RWPE2 (cell line): ENCODE results near the gene TACR2.

Experiments
- ATAC-seq: fragments of 200-7000 bp; cut with Tn5 transposase; 3 replicates; pipeline ENCODE4 v1.9.1; 2021; ENCODE audit warnings: low read depth
- DNase-seq: peaks from one replicate; pipeline ENCODE4 v3.0.0-alpha.2; 2020; ENCODE audit warnings: low spot score
- H3K27ac ChIP-seq: fragments of 450-650 bp; 2 replicates; pipeline ENCODE4 v1.5.1; 2017; ENCODE audit warnings: mild to moderate bottlenecking; ENCODE audit not compliant: poor library complexity, severe bottlenecking
- H3K27me3 ChIP-seq: fragments of 250-450 bp; sonication (Bioruptor Pico); 2 replicates; pipeline ENCODE4 v1.5.1; 2021; ENCODE audit warnings: mild to moderate bottlenecking, moderate library complexity; ENCODE audit not compliant: insufficient read depth, poor library complexity, severe bottlenecking
- H3K36me3 ChIP-seq: fragments of 250-450 bp; sonication (Bioruptor Pico); 2 replicates; pipeline ENCODE4 v1.5.1; 2020; ENCODE audit warnings: low read depth, mild to moderate bottlenecking, moderate library complexity
- H3K4me1 ChIP-seq: fragments of 250-450 bp; sonication (Bioruptor Pico); 2 replicates; pipeline ENCODE4 v1.5.1; 2021; ENCODE audit warnings: mild to moderate bottlenecking, moderate library complexity; ENCODE audit not compliant: insufficient read depth, poor library complexity, severe bottlenecking
- H3K4me3 ChIP-seq: fragments of 250-450 bp; sonication (Bioruptor Pico); 2 replicates; pipeline ENCODE4 v1.5.1; 2021; ENCODE audit warnings: mild to moderate bottlenecking, moderate library complexity; ENCODE audit not compliant: severe bottlenecking
- H3K9me3 ChIP-seq: fragments of 250-450 bp; sonication (Bioruptor Pico); 2 replicates; pipeline ENCODE4 v1.5.1; 2021; ENCODE audit warnings: mild to moderate bottlenecking, moderate library complexity; ENCODE audit not compliant: severe bottlenecking
- TF ChIP-seq, protein P1 (sequence below): fragments of 450-650 bp; IDR thresholded peaks from one replicate; pipeline ENCODE4 v1.5.1; 2017; ENCODE audit warnings: mild to moderate bottlenecking, moderate library complexity; ENCODE audit not compliant: poor library complexity, severe bottlenecking

Gene TACR2

DNA sequence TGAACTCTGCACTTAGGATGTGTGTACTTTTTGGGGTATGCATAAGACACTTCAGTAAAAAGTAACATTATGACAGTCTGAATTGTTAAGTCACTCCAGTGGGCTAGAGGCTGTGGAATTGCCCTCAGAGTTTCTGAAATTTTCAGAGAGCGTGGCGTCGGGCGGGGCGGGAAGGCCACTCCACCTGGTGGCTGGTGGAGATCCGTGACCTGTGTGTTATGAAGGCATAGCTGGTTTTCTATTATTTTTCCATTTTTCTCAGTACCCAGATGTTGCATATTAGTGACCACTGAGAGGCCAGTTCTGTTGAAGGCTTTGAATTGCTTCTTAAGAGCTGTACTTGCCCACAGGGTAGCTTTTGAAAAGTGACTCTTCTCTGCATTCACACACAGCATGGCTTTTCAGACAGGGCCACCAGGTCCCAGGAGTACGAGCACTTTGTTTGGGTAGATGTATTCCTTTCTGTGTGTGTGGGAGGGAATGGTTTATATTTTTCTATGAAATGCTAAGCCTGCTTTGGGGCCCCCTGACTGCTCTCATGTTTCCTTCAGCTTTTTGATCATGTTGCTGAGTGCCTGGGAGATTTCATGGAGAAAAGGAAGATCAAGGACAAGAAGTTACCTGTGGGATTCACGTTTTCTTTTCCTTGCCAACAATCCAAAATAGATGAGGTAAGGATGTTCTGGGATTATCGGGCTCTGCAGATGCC, 52.3 kb downstream of the TACR2 start:
- Histone ChIP-seq H3K4me1 (peaks cover 42% of the 10 kb centered on the region), H3K9me3 (no peaks in the 10 kb centered on the region), H3K27me3 (no peaks in the 10 kb centered on the region), H3K27ac (no peak overlapping the region), H3K4me3 (no peak overlapping the region), H3K36me3 (peaks cover 88% of the 10 kb centered on the region)
- DNase-seq (no peak), ATAC-seq (no peak)
- TF ChIP-seq, protein P1, sequence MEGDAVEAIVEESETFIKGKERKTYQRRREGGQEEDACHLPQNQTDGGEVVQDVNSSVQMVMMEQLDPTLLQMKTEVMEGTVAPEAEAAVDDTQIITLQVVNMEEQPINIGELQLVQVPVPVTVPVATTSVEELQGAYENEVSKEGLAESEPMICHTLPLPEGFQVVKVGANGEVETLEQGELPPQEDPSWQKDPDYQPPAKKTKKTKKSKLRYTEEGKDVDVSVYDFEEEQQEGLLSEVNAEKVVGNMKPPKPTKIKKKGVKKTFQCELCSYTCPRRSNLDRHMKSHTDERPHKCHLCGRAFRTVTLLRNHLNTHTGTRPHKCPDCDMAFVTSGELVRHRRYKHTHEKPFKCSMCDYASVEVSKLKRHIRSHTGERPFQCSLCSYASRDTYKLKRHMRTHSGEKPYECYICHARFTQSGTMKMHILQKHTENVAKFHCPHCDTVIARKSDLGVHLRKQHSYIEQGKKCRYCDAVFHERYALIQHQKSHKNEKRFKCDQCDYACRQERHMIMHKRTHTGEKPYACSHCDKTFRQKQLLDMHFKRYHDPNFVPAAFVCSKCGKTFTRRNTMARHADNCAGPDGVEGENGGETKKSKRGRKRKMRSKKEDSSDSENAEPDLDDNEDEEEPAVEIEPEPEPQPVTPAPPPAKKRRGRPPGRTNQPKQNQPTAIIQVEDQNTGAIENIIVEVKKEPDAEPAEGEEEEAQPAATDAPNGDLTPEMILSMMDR: no peak

GRCh38 chr10:69363666-69364065, 53.1 kb downstream of the TACR2 start:
- H3K9me3 ChIP-seq: no peaks in the 10 kb centered on the region
- TF ChIP-seq, protein P1: no peak
- DNase-seq (no peak), ATAC-seq (no peak)
- peaks cover 81% of the 10 kb centered on the region for H3K36me3 ChIP-seq
- peaks cover 49% of the 10 kb centered on the region for H3K4me1 ChIP-seq
- H3K27me3 ChIP-seq: no peaks in the 10 kb centered on the region
- H3K4me3 ChIP-seq: no peak overlapping the region
- peak overlapping the region; percentile 69 for H3K27ac ChIP-seq

GRCh38 chr10:69362471-69362954, 54.2 kb downstream of the TACR2 start:
- Histone ChIP-seq H3K27ac (peak overlapping the region; percentile 69), H3K27me3 (no peaks in the 10 kb centered on the region), H3K4me3 (no peak overlapping the region), H3K4me1 (peaks cover 52% of the 10 kb centered on the region), H3K9me3 (no peaks in the 10 kb centered on the region), H3K36me3 (peaks cover 71% of the 10 kb centered on the region)
- TF ChIP-seq, protein P1: no peak
- DNase-seq (no peak), ATAC-seq (peak; percentile 56)

- Histone ChIP-seq H3K9me3 (no peaks in the 10 kb centered on the region), H3K27ac (peak overlapping the region; percentile 69), H3K36me3 (peaks cover 58% of the 10 kb centered on the region), H3K4me3 (no peak overlapping the region), H3K4me1 (peaks cover 52% of the 10 kb centered on the region), H3K27me3 (no peaks in the 10 kb centered on the region)
- DNase-seq: no peak
- TF ChIP-seq, protein P1: no peak
- no peak for ATAC-seq
Observed at GRCh38 chr10:69361303-69361614, 55.5 kb downstream of the TACR2 start.
